ENCODE measurements around the gene SYNGR2. TPM values are rescaled to one million over a fixed set of nuclear protein-coding genes. Genes with fewer than 3 reads are reported as not detected.

SYNGR2 gene
- total and polyA plus RNA-seq, 9 of the 15 experiments (the other 6 are each of a cell fraction or from before 2014, with no cell fraction given) = 1.4 to 173 (median 87.8) TPM

- no peak for TF ChIP-seq CHAMP1 (IDR thresholded peaks at IDR 0.05)
- no peak for TF ChIP-seq ZNF79 (CRISPR knock-in tag; IDR thresholded peaks at IDR 0.05; ENCODE audit: low read depth)
- no peak for TF ChIP-seq MCM2 (IDR thresholded peaks at IDR 0.05; ENCODE audit: low read depth)
- no peak for TF ChIP-seq ZNF583 (CRISPR knock-in tag; IDR thresholded peaks at IDR 0.05)
- TF ChIP-seq PML (IDR thresholded peaks at IDR 0.05; ENCODE audit: low read length) = peak; percentile 86
- TF ChIP-seq ZZZ3 (IDR thresholded peaks at IDR 0.05) = peak; percentile 96
- TF ChIP-seq DLX4 (CRISPR knock-in tag; IDR thresholded peaks at IDR 0.05) = no peak
- TF ChIP-seq FOXP1 (CRISPR knock-in tag; IDR thresholded peaks at IDR 0.05) = peak; percentile 76
- TF ChIP-seq ZNF512 (tag; IDR thresholded peaks at IDR 0.05) = no peak
- no peak for TF ChIP-seq ZNF780A (CRISPR knock-in tag; IDR thresholded peaks at IDR 0.05)
- TF ChIP-seq MTA1 (IDR thresholded peaks at IDR 0.05; ENCODE audit: borderline replicate concordance) = peak; percentile 26; the same call in 1 of the 2 replicates
- TF ChIP-seq ZNF12 (CRISPR knock-in tag; IDR thresholded peaks at IDR 0.05) = no peak
- peak; percentile 87 for TF ChIP-seq POLR2B (IDR thresholded peaks at IDR 0.05; ENCODE audit: low read depth, partially characterized antibody)
- TF ChIP-seq MLLT1 (IDR thresholded peaks at IDR 0.05) = peak; percentile 89
- peak; percentile 79 for TF ChIP-seq CREM (IDR thresholded peaks at IDR 0.05; ENCODE audit: low read depth)
- peak; percentile 23; the same call in 1 of the 2 replicates for TF ChIP-seq FOXJ2 (tag; IDR thresholded peaks at IDR 0.05)
- TF ChIP-seq SMAD2 (IDR thresholded peaks at IDR 0.05; ENCODE audit: low read depth, low read length) = no peak
- peak; percentile 44 for TF ChIP-seq MXD1 (CRISPR knock-in tag; IDR thresholded peaks at IDR 0.05; ENCODE audit: borderline replicate concordance, poor library complexity, severe bottlenecking)
- TF ChIP-seq SREBF2 (CRISPR knock-in tag; IDR thresholded peaks at IDR 0.05) = no peak
- TF ChIP-seq PHF20 (IDR thresholded peaks at IDR 0.05; ENCODE audit: partially characterized antibody) = peak; percentile 37
- TF ChIP-seq FOXA3 (CRISPR knock-in tag; conservative IDR thresholded peaks at IDR 0.05 in 1 of 2, IDR thresholded peaks at IDR 0.05 in 1 of 2) = no peak
- no peak for TF ChIP-seq RBM17 (IDR thresholded peaks at IDR 0.05; ENCODE audit: borderline replicate concordance, low read depth, low read length)
- TF ChIP-seq ZSCAN32 (CRISPR knock-in tag; IDR thresholded peaks at IDR 0.05) = 0 out of 2 replicates have a peak, but pooled peaks have one; percentile 14
These were observed 18.6 kb downstream of the SYNGR2 start, which contains the start of the genes AFMID and TK1 (continued) for GRCh38 chr17:78186692-78187595.

All from K562 (cell line).